Dermis blood vessel endothelial cell (primary cell): ENCODE data around the gene OR51L1. TPM values are rescaled to one million over a fixed set of nuclear protein-coding genes. Genes with fewer than 3 reads are reported as not detected.
"Not testable (repeated sequence)": the region's sequence is repeated elsewhere in the genome, so short reads cannot be mapped to it uniquely, and the experiment has no call there.

Experiments used
- DNase-seq: peaks from one replicate; pipeline ENCODE4 v3.0.0; 2010
- total RNA-seq: library from RNA; depleted of rRNA; stranded (reverse); fragments of >200 nt; gene quantifications from 2 replicates; pipeline ENCODE4 v1.2.3, GENCODE V29; 2014

OR51L1 gene, protein sequence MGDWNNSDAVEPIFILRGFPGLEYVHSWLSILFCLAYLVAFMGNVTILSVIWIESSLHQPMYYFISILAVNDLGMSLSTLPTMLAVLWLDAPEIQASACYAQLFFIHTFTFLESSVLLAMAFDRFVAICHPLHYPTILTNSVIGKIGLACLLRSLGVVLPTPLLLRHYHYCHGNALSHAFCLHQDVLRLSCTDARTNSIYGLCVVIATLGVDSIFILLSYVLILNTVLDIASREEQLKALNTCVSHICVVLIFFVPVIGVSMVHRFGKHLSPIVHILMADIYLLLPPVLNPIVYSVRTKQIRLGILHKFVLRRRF
- total RNA-seq: not detected in 2 replicates

DNA sequence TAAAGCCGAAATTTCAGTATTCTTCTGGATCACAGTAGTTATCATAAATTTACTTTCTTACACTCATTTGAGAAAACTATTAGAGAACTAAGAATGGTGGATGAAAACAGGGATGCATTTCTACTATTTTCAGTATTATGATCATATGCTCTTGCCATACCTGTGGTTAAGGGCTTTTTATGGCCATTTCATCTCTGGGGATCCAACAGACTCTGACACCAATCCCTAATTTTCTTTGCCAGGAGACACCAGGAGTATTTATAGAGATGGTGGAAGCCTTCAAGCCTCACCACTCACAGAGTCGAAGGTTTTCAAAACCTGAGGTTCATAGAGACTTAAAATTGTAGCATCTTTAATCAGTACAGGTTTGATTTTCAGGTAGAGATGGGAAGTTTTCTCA is at the start of gene OR51L1:
Gene OR51L1, plus strand, starts transcription at position 301 of the 400 bp plus-strand sequence. CDS start 4,132 bp downstream, outside the sequence.
- DNase-seq: no peak

DNA sequence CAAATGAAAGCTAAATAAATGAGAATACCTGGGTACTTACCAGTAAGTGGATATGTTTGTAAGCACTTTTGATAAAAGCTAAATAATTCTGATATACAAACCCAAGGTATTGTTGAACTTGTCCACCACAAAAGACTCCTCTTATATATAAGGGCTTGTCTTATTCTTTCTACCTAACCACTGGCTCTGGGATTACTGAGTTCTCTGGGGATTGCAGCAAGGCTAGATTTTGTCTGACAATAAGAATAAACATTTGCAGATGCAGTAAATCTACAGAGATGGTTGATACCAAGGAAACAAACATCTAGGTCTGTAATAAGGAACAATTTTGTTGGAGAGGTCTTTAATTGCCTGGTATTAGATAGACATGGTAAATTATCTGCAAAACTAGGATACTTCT is 47.1 kb upstream of the OR51L1 start, which contains the start of gene OR51A4:
Gene OR51A4, minus strand, starts transcription at position 101 of the 400 bp plus-strand sequence. CDS start 505 bp downstream, outside the sequence.
- DNase-seq: no peak

DNA sequence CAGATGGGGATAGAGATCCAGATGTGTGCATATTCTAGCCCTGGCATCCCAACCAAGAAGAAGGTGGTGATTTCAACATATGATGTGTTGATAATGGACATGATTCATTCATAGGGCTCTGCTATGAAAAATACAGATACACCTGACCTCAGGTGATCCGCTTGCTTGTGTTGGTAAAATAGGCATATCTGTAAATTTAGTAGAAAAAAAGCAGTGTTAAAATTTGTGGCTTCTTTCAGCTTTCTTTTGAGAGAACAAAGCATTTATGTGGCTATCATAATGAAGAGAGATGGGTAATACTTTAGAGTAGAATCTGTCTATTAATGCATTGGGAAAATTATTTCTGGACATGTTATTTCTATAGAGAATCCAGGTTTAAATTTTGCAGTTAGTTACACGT is 39.0 kb upstream of the OR51L1 start, which contains the start of gene OR51A2:
Gene OR51A2, minus strand, starts transcription at position 101 of the 400 bp plus-strand sequence. Its CDS starts 0 bp downstream, at position 101.
- DNase-seq: not testable (repeated sequence)

DNA sequence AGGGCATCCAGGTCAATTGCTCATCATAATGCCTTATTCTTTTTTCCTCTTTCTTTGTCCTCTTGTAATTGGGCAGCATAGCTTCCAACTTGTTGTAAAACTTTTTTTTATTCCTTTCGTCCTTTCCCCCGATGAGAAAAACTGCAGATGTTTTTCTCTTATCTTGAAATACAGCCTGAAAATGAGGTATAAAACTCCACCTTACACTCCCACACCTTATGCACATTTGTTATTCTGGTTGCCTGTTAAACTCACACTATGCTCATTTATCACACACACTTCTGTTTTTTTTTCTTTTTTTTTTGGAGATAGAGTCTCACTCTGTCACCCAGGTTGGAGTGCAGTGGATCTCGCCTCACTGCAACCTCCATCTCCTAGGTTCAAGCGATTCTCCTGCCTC is 37.3 kb upstream of the OR51L1 start:
- DNase-seq: no peak

DNA sequence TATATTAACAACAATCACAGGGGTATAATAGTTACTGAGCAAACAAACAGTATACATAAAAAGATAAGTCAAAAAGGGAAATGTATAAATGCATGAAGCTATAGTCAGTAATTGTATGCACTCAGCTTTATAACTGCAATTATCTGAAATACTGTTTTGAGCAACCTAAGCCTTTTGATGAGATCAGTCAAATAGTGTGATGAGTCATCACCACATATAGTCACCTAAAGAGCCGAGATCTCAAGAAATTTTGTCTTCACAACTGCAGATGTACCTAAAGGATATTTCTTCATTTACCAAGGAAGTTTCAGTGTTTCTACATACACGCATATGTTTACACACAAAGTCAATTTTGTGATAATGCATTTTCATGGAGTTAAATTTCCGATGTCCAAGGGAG is 33.8 kb upstream of the OR51L1 start:
- DNase-seq: no peak

DNA sequence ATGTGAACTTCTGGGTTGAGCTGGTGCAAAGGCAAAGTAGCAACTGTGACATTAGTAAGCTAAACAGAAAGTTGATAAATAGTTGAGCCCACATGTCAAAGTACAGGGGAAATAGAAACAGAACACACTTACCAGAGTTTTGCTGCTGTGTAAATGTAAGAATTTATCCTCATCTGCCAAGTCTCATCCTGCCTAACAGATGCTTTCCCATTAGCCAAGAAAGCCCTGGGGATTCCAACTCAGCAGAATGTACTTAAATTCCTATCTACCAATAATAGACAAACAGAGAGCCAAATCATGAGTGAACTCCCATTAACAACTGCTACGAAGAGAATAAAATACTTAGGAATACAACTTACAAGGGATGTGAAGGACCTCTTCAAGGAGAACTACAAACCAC is 31.8 kb upstream of the OR51L1 start:
- no peak for DNase-seq

DNA sequence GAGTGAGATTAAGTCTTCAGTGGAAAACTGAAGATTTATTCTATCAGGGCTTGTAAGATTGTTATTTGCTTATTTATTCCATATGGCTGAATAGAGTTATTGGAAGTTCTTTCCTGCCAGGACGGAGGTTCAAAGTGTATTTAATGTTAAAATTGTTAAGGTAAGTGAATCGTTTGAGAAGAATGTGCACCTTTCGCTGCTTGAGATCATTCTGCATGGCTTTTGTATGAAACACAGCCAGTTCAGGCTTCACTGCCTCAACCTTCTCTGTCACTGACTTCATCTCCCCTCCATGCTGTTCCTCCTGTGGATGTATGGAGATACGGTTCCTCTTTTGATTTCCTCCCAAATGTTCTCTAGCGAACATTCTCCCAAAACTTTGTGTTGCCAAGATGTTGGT is 19.2 kb upstream of the OR51L1 start:
- DNase-seq: no peak

DNA sequence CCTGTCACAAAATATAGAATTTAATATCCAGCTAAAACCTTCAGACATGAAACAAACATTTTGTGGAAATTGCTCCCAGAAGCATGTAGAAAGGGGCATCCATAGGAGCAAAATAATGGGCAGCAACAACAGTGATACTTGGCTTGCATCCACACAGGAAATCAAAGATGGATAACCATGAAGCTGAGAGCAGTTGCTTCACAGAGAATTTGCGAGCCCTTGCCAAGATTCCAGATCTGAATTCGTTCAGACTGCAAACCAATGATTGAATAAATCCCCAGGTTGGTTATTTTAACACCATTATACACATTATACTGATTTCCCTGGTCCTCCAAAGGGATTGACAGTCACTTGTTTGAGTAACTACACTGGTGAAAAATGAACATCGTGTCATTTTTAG is 15.6 kb upstream of the OR51L1 start:
- DNase-seq: no peak

DNA sequence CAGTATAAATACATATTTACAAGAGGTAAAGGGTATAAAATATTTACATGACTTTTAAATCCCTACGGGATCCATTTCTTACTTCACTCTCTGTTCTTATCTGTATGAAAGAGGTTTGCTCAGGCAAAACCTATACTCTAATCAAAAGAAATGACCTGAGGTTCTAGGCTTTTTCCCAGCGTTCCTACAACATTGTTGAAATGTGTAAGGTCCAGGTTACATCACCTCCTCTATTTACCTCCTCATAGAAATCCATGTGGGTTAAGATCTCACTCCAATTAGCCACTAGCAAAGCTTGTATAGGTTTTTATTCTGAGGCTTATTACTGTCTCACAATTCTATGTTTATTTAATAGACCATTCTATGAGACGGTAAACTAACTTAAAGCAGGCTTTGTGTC is 12.0 kb upstream of the OR51L1 start:
- DNase-seq: no peak

DNA sequence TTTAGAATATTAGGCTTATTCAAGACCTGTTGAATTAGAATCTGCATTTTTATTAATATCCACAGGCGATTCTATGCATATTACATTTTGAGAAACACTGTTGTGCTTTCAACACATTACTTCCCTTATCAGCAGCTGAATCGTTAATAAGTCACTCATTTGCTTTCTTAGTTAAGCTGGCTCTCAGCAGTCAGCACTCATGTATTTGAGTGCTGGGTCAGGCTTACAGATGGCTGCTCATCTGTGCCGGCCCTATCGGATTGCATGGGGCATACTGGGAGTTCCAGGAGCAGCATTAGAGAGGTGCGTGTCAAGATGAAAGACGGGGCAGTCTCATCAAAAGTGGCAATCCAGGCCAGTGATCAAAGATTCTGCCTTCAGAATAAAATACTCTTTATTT is 10.8 kb upstream of the OR51L1 start:
- DNase-seq: no peak

DNA sequence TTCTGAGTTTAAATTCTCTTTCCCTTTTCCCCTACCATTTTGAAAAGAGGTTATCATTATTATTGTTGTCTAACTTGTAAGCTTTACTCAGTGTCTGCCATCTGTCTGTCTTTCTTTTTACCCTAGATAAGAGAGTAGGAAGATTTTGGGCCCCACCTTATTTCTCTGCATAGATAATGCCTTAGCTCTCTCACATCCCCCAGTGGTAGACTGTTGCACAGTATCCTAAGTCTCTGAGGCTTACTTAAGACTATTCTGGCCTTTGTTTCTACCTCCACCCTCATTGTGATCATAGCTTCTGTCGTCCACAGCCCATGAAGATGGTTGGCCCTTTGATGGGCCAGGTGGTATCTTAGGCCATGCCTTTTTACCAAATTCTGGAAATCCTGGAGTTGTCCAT is 3.6 kb upstream of the OR51L1 start:
- DNase-seq: no peak

DNA sequence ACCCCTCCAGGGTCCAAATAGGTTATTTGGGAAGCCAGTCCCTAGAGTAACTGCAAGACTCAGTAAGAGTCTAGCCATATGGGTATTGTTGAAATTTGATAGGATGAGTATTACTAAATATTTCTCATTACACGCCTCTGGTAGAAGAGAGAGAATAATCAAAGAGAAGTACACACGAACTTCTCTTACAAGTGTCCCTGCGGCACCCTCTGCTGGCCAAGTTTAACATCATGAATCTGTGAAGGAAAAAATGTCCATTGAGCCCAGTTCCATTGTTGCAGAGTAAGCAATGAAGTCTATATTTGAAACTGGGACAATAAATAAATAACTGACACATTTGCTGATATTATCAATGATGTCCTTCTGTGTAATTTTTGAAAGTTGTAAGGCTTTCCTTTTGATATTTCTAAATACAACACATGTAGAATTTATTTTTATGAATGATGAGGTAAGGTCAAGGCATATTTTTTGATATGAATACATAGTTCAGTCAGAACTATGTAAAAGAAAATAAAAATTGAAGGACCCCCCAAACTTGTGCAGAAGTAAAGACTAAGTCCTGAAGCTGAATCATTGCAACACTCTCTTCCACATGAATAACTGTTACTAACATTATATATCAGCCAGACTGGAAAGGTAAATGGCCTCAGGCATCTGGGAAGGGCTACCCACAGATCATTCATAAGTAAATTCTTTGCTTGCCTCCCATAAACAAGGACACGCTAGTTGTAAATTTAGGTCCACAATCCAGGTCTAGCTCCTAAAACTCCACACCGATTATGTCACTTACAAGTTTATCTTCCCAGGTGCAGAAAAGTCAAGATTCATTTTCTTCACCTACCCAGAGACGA is 10.0 kb downstream of the OR51L1 start:
- peak; percentile 21 for DNase-seq

DNA sequence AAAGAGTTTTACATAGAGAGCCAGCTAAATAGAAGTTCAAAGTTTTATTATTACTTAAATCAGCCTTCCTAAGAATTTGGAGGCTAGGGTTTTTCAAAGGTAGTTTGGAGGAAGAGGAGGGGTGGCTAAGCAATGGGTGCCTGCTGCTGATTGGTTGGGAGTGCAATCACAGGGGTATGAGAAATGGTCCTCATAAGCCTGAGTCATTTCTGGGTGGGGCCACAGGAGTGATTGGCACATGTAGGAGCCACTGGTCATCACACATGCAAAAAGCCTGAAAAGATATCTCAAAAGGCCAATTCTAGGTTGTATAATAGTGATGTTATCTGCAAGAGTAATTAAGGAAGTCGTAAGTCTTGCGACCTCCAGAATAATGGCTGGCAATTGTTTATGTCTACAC is 12.9 kb downstream of the OR51L1 start:
- DNase-seq: no peak

DNA sequence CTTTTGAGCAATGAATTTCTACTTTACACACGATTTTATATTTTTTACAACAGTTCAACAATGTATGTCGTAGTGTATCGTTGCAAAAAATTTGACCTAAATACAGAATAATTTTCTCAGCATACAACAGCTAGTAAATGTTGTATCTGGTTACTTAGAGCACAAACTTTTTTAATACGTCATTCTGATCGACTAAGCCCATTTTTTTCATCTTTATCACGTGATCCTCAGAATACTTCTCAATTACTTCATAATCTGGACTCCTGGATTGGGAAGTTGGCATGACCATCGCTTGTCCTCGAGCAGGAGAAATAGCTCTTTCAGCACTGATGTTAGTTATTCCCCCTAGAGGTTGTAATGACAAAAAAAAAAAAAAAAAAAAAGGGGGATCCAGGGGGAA is 16.6 kb downstream of the OR51L1 start:
- DNase-seq: no peak

DNA sequence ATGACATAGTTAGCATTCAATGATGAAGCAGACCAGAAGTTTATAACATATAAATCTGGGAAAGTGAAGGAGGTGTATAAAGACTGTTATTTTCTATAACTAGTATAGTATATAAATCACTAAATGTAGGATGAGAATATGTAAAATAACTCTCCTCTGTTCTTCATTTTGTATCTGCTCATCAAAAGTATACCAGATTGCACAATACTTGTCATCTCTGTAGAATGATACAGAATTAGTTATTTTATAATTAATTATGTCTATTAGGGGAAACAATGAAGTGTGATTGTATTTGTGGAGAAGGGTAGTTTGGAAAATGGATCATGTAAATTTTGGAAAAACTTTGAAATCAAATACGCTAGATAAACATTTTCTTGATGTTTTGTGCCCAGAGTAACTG is 18.4 kb downstream of the OR51L1 start:
- no peak for DNase-seq

DNA sequence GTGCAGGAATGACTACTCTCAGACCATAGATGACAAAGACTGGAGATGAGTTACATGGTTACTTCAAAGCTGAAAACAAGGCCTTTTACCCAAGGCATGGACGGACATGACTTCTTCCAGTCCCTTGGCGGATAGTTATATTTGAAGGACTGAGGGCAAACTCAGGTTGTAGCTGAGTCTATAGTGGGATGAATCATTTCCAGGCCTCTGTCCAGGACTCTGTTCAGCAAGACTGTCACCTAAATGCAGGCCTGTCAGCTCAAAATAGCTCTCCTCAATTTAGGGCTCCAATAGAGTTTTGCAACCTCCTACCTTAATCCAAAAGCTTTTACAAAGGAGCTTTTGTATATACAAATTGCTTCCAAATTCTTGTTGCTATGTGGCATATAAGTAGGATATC is 27.3 kb downstream of the OR51L1 start:
- no peak for DNase-seq

DNA sequence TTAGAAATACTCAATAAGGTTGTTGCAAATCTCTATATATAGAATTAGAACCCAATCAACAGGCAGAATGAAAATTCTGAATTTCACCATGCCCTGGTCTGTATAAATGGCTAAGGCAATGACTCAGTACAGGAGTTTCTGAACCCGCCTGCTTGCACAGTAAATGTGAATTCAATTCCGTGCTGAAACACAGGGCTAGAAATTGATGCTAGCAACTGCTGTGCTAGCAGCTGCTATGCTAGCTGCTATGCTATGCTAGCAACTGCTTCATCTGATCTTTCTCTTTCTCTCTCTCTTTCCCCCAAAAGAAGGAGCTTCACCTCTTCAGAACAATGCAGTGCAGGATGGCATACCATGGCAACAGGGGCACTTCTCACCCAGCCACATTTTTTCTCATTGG is 42.0 kb downstream of the OR51L1 start:
- DNase-seq: no peak

DNA sequence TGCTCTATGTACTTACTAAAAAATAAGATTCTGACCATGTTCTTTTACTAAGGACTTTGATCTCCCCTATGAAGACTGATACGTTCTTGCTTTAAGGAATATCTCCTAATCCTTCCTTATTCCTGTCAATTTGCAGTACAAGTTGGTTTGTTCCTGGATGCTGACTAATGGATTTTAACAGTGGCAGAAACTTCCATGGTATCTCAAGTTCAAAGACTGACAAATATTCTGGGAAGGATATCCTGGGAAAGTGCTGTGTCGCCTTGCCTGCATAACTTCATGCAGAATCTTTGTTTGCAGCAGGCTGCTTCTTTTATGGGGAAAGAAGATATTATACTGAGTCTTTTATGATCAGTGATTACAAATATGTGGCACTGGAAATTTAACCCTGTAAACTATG is 43.3 kb downstream of the OR51L1 start:
- no peak for DNase-seq

DNA sequence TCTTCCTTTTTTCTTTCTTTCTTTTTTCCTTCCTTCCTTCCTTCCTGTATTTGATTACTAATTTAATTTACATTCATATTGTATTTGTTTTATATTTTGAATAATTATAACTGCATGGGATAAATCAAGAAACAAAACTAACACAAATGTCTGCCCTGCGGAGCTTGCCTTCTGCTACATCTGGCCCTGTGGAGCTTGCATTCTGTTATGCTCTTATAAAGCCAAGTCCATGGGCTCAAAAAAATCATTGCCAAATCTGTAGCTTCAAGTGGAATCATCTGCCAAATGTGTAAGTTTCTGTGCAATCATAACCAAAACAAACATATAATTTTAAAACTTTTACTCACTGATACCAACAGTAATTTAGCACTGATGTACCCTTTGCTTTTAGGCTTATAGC is 43.7 kb downstream of the OR51L1 start:
- no peak for DNase-seq

DNA sequence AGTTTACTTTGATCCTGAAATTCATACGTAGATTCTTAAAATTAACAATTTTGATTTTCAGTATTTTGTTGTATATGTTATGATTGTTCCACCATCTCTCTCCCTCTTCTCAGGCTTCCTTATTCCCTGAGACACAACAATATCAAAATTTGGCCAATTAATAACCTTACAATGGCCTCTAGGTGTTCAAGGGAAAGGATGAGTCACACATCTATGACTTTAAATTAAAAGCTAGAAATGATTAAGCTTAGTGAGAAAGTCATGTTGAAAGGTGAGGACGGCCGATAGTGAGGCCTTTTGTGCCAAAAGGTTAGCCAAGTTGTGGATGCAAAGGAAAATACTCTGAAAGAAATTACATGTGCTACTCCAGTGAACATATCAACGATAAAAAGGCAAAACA is 46.2 kb downstream of the OR51L1 start:
- DNase-seq: no peak

DNA sequence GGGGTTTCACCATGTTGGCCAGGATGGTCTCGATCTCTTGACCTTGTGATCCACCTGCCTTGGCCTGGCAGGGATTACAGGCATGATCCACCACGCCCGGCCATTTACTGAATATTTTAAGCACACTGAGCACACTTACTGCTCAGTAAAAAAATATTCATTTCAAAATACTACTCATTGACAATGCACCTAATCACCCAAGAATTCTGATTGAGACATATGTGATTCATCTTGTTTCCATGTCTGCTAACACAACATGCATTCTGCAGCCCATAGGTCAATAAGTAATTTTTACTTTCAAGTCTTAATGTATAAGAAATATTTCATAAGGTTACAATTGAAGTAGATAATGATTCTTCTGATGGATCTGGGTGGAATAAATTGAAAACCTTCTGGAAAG is 47.4 kb downstream of the OR51L1 start:
- no peak for DNase-seq

DNA sequence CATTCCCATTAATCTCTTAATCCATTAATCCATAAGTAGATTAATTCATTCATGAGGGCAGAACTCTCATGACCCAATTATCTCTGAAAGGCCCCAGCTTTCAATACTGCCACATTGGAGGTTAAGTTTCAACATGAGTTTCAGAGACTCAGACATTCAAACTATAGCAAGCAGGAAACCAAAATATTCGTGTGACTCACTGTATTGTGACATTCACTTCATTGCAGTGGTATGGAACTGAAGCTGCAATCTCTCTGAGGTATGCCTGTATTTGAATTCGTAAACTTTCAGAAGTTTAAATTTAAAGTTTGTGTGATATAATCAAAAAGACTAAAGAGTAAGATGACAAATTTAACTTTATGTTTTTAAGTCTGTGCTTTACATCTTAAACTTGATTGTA is 48.7 kb downstream of the OR51L1 start:
- no peak for DNase-seq

DNA sequence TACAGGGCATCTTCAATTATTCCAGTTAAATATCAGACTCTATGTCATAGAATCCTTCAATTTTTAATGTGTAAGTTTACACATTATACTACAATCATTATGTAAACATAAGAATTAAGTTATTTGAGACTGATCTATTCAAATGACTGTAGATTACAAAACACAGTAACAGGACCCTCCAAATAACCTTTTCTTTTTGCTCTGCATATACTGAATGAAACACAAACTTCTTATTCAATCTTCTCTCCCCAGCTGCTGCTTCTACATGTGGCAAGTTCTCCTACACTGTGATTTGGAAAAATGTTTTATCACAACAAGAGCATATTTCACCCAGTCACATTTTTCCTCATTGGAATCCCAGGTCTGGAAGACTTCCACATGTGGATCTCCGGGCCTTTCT is 51.6 kb downstream of the OR51L1 start, which contains the start of gene OR52J3:
Gene OR52J3, plus strand, starts transcription at position 301 of the 400 bp plus-strand sequence. Its CDS starts 0 bp downstream, at position 301.
- no peak for DNase-seq
